NCI-H2196 (cell line): ENCODE data around the gene YLPM1.

Experiments
- DNase-seq: peaks from one replicate; lab custom pipeline; 2025; ENCODE audit not compliant: unreplicated experiment; lab: John Stamatoyannopoulos, UW

Gene YLPM1

DNA sequence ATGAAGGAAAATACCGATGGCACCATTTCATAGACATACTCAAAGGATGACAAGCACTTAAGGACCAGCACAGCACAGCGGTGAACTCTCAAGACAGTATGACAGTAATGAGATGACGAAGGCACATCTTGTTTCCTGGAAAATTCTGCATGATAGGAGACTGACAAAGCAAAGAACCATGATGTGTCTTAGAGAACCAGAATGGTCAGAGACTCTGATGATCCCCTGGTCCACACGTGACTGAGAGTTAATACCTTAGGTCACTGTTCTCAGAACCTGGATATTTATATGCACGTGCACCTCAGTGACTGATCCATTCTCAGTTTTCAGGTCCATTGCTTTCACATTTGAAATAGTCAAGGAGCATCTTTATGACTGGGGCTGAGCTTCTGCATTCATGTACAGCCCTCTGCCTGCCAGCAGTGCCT is 77.5 kb downstream of the YLPM1 start:
- DNase-seq: no peak

DNA sequence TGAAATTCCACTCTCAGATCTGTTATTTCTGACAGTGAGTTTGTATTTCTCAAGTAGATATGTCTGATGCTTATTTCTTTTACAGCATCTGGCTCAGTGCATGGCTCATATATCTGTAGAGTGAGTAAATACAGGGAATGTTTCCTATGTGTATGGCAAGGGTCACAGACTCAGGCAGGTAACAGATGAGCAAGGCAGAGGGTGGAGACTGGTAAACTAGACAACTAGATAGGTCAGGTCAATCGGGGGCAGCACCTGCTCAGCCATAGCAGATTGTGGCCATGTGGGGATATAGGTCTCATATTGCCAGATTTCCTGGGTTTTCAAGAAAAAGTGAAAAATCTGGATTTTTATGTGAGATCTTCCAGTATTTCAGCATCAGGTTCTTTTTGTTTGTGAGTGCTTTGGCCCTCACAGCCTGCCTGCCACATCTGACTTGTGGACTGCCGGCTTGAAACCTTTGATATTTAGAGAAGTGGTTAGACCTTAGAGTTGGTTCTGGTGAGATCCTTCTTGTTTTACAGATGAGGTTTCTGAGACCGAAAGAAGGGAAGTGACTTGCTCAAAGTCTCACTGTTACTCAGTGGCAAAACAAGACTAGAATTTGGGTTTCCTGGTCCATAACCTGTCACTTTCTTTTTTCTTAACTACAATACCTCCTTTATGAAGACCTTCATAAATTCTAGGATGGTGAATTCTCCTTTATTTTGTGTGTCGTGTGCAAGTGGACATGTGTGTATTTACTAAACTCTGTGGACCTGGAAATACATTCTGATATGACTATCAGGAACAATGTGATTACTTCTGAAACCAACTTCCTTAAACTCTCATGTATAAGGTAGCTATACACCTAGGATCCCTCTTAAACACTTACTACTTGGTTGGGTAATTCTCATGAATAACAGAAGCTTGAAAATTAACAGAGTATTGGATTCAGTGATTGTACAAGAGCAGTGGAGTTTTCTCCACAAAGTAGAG is 78.4 kb downstream of the YLPM1 start:
- DNase-seq: no peak

DNA sequence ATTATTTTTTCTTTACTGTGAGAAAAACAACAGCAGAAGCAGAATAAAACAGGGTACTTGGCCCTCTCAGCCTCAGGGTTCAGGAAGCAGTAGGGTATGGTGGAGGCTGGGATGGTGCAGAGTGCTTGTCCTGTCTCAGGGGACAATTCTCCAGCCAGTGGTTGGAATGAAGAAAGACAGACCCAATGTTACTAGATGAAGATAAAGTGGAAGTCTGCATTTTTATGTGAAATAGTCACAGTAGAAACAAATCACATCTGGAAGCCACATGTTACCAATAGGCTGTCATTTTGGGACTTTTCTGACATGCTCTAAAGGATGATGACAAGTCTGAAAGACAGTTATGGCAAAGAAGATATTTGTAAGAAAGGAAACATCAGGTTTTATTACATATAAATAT is 80.5 kb downstream of the YLPM1 start:
- no peak for DNase-seq

DNA sequence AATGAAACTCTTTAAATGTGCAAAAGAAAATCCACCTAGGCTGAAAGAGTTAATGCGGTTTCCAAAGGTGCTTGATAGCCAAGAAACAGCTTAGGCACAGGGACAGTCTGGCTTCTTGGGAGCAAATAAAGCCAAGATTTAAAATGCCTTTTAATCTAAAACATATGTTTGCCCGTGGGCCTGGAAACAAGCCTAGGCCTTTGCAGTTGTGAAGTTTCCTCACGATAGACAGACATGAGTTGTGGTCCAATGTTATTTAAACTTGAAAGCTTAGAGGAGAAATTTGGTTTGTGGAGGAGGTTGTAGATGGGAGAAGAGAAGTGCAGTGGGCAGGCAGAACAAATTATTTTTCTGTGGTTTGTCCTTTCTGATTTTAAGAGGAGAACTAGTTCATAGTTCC is 83.1 kb downstream of the YLPM1 start:
- DNase-seq: no peak

DNA sequence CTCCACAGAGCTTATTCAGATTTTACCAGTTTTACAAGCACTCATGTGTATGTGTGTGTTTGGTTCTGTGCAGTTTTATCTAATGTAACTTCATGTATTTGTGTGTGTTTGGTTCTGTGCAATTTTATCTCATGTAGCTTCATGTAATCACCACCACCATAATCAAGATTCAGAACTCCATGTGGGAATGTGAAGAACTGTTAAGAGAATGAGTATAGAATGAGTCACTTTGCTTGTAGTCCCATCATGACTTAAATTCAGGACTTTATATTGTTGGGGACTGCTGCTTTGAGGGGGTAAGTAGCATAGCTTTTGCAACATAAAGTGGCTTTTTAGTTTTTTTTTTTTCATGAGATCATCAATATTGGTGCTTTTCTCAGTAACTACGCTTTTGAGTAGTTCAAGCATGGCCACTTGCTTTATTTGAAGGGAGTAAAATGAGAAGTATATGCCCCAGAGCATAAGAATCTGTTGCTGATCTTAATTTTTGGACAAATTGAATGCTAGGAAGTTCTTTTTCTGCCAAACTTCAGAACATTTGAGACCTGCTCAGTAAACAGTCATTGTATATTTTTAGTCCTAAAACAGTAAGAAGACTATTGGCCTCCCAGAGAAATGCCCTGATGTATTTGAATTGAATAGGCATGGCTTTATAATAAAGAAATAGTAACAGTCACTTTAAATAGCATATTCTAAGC is 84.0 kb downstream of the YLPM1 start:
- DNase-seq: no peak

DNA sequence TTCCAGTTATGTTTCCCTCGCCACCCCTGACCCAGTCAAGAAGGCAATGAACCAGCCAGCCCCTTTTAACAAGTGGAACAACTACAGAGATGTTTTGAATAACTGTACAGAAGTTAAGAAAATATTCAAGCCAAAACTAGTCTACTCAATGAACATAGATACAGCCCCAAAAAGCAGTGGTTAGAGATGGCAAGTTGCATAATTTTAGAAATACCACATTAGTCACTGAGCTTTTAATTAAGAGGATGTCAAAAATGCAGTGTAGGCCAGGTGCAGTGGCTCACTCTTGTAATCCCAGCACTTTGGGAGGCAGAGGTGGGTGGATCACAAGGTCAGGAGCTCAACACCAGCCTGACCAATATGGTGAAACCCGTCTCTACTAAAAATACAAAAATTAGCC is 85.7 kb downstream of the YLPM1 start:
- no peak for DNase-seq

DNA sequence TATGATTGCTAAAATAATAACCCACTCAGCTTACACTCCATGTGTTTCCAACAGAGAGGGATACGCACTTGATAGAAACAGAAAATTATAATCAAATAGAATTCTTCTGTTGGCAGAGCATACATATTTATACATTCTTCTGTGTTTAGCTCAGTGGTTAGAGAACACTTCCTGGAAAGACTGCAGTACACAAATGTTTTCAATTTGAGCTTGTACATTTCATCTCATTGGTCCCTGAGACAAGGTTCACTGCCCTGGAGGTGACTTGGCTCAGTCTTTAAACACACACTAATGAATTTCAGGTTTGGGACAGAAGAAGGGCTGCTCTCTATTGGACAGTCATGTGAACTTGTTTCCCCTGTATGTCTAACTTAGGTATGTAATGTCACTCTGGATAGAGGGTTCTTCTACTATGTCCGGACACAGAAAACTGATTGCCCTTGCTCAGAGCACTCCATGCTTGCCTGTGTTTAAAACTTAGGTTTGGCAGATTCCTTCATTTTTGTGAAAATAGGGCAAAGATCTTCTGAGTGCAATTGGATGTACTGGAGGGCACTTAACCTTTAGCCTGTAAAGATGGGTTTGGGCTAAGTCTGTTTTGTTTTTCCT is 89.9 kb downstream of the YLPM1 start:
- DNase-seq: no peak

DNA sequence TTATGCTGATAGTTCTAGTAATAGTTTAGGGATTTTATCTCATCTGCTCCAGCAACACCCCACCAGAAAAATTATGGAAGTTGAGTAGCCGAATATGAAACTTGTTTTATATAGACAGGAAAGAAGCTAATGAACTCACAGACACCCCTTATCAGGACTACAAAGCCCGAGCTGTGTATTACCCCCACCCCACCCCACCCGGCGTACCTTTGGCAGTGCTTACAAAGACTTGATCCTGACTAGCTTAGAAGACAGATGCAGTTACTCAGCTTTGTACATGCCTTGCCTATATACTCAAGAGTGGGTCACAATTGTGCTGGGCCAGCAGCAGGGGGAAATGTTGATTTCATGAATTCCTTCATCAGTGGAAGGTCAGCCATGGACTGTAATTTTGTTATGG is 90.5 kb downstream of the YLPM1 start:
- no peak for DNase-seq

DNA sequence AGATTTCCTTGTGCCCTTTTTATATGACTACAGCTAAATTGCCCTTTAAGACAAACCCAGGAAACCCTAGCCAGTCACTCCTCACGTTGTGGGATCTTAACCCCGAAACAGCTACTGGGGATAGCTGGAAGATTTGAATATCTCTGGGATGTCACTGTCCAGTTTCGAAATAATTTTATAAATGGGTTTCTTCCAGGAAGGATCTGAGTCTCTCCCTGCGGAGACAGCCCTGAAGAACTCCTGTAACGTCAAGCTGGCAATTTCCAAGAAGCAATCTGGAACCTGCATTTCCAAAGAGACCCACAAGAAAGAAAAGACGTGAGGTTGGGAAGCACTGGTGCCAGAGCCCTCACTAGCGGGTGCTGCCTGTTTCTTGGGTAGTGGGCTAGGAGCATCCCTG is 91.9 kb downstream of the YLPM1 start:
- DNase-seq: no peak

DNA sequence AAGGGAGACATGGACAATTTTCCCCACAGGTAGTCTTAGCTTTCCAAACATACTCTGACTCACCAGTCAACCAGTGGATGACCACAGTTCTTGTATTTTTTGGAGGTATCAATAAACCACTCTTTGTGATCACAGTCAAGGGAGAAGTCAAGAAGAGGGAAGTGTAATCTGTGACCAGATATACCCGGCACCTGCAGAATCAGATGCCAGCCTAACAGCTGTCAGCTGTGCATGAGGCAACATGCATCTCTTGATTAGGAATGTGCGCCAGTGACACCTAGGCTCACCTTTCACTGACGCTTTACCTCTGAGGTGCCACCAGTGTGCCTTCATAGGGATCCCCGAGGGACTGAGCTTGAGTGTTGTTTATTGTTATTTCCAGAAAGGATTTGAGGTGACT is 92.8 kb downstream of the YLPM1 start:
- DNase-seq: peak; percentile 46

DNA sequence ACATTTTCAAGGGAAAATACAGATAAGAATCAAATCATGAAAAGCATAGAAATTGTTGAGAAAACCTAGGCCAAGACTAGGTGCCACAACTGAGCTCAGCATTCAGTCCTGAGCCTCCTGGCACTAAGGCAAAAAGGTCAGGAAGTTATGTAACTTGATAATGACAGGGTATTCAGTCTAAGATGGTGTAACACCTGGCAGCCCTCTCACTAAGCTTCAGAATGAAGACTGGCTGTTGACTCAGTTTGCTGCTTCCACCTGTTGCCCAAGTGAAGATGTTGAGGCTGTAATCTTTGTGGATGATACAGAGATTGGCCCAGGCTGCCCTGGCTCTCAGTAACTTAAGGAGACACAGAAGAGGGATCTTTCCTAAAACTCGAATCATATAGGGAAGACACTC is 93.2 kb downstream of the YLPM1 start:
- no peak for DNase-seq

DNA sequence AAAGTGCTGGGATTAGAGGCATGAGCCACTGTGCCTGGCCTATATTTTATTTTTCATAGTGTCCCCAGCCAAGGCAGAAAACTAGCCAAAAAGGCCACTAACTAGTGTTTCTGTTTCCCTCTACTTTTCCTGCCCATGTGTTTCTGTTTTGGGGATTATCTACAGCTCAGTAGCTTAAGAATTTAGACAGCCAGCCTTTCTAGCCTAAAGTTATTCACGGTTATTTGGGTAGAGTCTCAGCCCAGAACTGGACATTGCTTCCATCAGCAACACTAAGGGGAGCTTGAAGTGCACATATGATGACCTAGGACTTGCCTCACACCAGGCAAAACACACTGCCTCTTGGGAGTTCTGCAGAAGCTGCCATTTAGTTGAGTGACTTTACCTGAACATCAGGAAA is 94.9 kb downstream of the YLPM1 start:
- DNase-seq: no peak

DNA sequence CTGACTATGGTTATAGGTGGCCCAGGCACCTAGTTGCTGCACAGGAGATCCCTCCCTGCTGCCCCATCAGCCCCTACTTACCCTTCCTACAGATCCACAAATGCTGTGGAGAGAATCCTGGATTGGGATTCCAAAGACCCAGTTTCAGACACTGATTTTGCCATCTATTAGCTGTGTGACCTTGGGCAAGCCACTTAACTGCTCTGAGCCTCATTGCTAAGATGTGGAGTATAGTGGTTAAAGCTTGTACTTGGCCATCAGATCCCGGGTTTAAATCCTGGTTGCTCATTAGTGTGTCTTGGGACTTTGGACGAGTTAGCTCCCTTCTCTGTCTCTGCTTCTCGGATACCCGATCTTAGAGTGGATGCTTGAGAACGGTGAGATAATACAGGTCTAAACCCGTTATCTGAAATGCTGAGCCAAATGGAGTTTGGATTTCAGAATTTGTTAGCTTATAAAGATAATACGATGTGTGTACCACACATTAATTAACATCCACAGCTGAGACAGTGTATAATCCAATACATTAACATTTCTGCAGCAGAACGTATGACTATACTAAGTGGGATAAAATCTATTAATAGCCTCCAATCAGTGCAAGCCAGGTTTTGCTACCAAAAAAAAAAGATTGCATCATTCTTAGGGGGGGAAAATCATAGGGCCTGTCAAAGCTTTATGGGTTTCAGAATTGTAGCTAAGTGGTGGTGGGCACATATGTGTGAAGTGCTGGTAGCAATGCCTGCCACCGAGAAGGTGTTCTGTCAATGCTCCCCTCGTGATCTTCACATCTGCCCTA is 96.8 kb downstream of the YLPM1 start:
- no peak for DNase-seq

DNA sequence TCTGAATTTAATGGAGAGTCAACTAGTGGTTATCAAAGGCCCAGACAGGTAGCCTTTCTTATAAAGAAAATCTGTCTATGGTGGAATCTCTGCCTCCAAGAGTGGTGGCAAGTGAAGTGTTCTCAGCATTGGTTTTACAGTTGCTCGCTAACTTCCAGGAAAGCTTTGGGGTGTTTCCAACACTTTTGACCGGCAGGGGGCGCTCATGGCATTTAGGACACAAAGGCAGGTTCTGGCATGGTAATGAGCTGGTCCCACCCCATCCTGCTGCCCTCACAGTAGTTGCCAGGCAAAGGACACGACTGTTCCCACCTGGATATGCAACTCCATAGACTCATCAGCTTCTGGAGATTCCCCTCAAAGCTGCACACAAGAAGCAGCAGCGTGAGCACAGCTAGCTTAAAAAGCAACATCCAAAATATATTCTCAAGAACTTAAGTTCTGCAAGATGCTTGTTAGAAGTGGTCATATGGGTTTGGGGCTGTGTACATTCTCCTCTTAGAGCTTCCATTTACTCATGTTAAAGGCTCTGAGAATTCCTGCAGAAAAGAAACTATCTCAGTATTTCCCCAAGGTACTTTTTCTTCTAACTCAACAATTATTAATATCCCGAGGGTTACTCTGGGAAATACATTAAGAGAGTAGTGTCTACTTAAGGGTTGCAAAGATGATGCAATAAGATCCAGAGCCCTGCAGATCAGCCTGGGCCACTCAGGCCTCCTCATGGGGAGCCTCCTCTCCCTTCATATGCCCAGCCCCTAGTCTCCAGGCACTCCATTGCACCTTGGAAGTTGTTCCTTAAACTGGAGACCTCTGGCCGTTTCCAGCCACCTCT is 98.0 kb downstream of the YLPM1 start:
- DNase-seq: peak; percentile 87

DNA sequence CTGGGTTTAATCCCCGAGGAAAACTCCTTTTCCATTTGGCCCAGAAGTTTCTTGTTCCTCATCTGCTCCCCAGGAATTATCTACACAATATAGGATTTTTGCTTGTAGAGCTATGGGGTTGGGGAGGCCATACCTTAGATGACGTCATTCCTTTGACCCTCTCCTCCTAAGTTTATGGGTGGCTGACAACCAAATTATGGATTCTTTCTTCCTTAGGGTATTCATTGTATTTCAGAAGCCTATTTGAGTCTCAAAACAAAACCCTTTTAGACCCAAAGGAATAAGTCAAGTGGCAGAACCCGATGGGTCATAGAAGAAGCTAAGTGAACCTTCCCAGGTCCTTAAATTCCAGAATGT is 98.6 kb downstream of the YLPM1 start:
- DNase-seq: no peak

DNA sequence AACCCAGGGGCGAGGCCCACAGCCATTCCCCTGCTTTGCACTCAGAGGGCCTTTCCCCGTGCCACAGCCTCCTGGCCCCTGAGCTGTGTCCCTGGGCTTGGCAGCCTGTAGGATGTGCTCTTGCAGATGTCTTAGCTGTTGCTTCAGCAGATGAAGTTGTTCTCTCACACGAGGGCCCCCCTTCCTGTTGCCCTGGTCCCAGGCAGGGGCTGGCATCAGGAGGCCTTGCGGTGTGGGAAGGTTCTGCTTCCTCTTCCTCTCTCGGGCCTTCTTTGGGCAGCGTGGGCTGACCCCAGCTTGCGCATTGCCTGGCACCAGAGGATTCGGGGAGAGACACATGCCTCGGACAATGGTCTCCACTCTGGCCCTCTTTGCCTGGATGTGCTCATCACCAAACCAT is 100.2 kb downstream of the YLPM1 start:
- DNase-seq: no peak

DNA sequence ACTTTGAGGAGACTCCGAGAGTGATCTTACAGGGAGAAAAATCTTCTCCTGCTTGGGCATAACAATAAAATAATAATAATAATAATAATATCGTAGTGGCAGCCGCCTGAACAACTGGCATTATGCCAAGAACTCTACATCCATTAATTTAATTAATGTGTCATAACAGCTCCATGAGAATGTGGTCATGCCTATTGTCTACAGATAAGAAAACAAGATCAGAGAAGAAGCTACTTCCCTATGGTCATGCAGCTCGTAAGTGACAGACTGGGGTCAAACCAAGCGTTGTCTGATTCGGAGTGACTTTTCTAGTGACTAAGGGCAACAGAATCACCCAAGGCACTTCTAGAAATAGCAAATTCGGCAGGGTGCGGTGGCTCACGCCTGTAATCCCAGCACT is 101.1 kb downstream of the YLPM1 start:
- DNase-seq: no peak

DNA sequence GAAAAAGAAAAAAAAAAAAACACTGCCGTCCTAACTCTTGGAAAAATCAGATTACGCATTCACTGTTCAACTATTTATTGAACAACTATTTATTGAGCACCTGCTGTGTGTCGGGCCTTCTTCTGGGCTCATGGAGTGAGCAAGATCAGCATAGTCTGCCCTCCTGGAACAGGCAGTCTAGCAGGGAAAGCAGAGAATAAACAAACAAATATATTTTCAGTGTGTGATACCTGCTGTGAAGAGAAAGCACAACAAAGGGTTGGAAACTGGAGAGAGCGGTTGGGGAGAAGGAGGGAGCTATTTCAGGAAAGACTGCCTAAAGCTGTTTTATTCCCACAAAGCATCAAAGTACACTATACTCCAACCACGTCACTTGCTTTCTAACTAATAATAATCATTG is 102.0 kb downstream of the YLPM1 start:
- no peak for DNase-seq

DNA sequence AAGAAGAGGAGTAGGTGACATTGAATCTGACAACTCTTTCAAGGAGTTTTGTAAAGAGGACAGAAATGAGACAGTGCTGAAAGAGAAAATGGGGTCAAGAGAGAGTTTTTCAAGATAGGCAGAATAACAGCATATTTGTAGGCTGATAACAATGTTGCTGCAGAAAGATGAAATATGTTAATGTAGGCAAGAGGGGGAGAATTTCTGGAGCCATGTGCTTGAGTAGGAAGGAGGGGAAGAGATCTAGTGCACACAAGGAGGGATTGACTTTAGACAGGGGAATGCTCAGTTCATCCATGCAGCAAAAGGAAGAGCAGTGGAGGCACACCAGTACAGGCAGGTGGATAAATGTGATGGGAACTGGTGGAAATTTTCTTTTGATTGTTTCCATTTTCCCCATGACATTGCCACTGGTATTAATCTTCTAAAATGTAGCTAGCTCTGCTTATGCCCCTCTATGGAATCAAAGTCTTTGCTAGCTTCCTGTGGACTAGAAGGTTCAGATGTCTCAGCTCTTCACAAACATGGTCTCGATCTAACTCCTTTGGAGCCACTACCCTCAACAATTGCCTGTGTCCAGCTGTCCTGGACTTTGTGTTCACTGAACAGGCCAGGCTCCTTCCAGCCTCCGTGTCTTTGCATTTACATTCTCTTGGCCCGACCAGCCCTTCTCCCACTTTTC is 103.7 kb downstream of the YLPM1 start:
- DNase-seq: no peak

DNA sequence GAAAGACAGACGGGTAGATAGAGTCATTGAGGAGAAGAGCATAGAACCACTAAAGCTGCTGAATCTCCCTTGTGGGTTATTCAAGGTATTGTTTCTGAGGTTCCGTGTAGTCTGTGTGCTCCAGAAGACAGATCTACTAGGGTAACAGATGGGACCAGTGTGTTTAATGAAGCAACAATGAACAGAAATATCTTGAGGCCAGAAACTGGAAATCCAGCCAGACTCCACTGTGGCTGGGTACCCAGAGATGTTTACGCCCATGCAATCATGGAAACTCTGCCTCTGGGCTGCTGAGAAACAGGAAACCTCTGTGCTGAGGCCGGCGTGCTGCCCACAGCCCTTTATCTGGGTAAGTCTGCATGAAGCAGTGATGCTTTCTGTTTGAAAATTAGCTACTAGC is 104.6 kb downstream of the YLPM1 start:
- no peak for DNase-seq
